Stomach (tissue), 9 donors: Measurements from ENCODE around the gene BCAS2. TPM values are rescaled to one million over a fixed set of nuclear protein-coding genes. Genes with fewer than 3 reads are reported as not detected.

Experiments used
- DNase-seq, 2 donors: peaks; one replicate each; pipeline versions ENCODE4 v3.0.0 to v3.0.0-alpha.2; 2013 to 2019
- H3K27ac ChIP-seq, 5 donors: fragments of 200-600 bp in 4 of 5; sonication (generic) in 4 of 5; one replicate each; pipeline ENCODE4 v1.5.1; 2013 to 2019; ENCODE audit warnings: mild to moderate bottlenecking in 1 of 5, moderate library complexity in 1 of 5
- H3K27me3 ChIP-seq, 3 donors: fragments of 200-600 bp; sonication (generic); one replicate each; pipeline ENCODE4 v1.5.1; 2017 to 2019; ENCODE audit warnings: mixed run types in 1 of 3
- H3K36me3 ChIP-seq, 4 donors: fragments of 200-600 bp; sonication (generic); 1 replicate in 3 of 4; 2 replicates in 1 of 4; pipeline ENCODE4 v1.5.1; 2016 to 2019
- H3K4me1 ChIP-seq, 4 donors: fragments of 200-600 bp; sonication (generic); one replicate each; pipeline ENCODE4 v1.5.1; 2016 to 2019
- H3K4me3 ChIP-seq, 4 donors: fragments of 200-600 bp; sonication (generic) in 3 of 4; one replicate each; pipeline ENCODE4 v1.5.1; 2016 to 2019; ENCODE audit warnings: mild to moderate bottlenecking in 1 of 4
- H3K9me3 ChIP-seq, 4 donors: fragments of 200-600 bp; sonication (generic); one replicate each; pipeline ENCODE4 v1.5.1; 2016 to 2019
- CTCF ChIP-seq, 7 experiments: fragments of 450-650 bp in 4 of 7; fragments of 200-600 bp in 3 of 7; sonication (generic) in 3 of 7; IDR thresholded peaks; one replicate each; pipeline ENCODE4 v1.5.1; 2016 to 2019; ENCODE audit warnings: antibody characterized with exemption in 7 of 7, control low read depth in 2 of 7, mild to moderate bottlenecking in 1 of 7
- EP300 ChIP-seq: sonication (generic); formaldehyde crosslinking; IDR thresholded peaks from one replicate; pipeline ENCODE4 v1.6.1; 2017; ENCODE audit warnings: antibody characterized with exemption
- POLR2A ChIP-seq, 4 donors: fragments of 450-650 bp; IDR thresholded peaks; one replicate each; pipeline ENCODE4 v1.6.1; 2016; ENCODE audit warnings: antibody characterized with exemption in 4 of 4, control low read depth in 2 of 4, mild to moderate bottlenecking in 1 of 4, moderate library complexity in 1 of 4
- POLR2AphosphoS5 ChIP-seq, 3 donors: sonication (generic); formaldehyde crosslinking; IDR thresholded peaks; one replicate each; pipeline ENCODE4 v1.6.1; 2016; ENCODE audit warnings: antibody characterized with exemption in 3 of 3
- WGBS, 5 donors: extraction: QIAGEN DNeasy Blood & Tissue Kit in 3 of 5; methylation state at CpG; one replicate each; pipeline versions ENCODE4 v1.1.5 to v1.1.7; 2013 to 2018; 5-methylcytosine and 5-hydroxymethylcytosine counted together
- intact Hi-C: fragments of 100-400 bp; cut with DNase I; formaldehyde crosslinking; loops from one replicate; pipeline ENCODE4 v1.15.1; 2023; ENCODE audit warnings: low total_unique reads
- polyA plus RNA-seq, 3 donors: library from polyadenylated mRNA; stranded (reverse); fragments of 200-250 nt; gene quantifications; one replicate each; pipeline ENCODE4 v1.2.3, GENCODE V29; 2013
- total RNA-seq, 5 donors: library from RNA; depleted of rRNA; stranded (reverse); fragments of >200 nt; gene quantifications; one replicate each; pipeline versions ENCODE4 v1.1.0 to v1.2.3, GENCODE V29; 2014 to 2016
- donor health status: healthy with polysubstance abuse.
- donor health status: Bipolar disorder and iron deficiency.
- donor health status: healthy.

Gene BCAS2
- total and polyA plus RNA-seq, 8 donors = 4.3 to 54.8 (median 34.9) TPM

GRCh38 chr1:114547076-114547475 lies 34.3 kb downstream of the BCAS2 start:
- H3K4me3 ChIP-seq = no peak overlapping the region
- no peaks in the 10 kb centered on the region for H3K4me1 ChIP-seq
- WGBS, 5 donors = 78 to 89% (median 87%) methylated on average over 1 of the region's 1 CpG
- H3K36me3 ChIP-seq = no peaks in the 10 kb centered on the region
- no peak for DNase-seq
- H3K27ac ChIP-seq = no peak overlapping the region
- TF ChIP-seq POLR2AphosphoS5 (IDR thresholded peaks at IDR 0.05) = no peak
- TF ChIP-seq CTCF (IDR thresholded peaks at IDR 0.05) = no peak
- no peak for TF ChIP-seq POLR2A (IDR thresholded peaks at IDR 0.05)
- TF ChIP-seq EP300 = no peak
- no peaks in the 10 kb centered on the region for H3K9me3 ChIP-seq
- intact Hi-C loops = no loop called here
- H3K27me3 ChIP-seq = no peaks in the 10 kb centered on the region

- Histone ChIP-seq H3K27me3 (no peaks in the 10 kb centered on the region), H3K36me3 (no peaks in the 10 kb centered on the region), H3K4me3 (no peak overlapping the region), H3K27ac (no peak overlapping the region), H3K4me1 (no peaks in the 10 kb centered on the region), H3K9me3 (no peaks in the 10 kb centered on the region)
- WGBS, 5 donors = 81 to 89% (median 85%) methylated on average over 2 of the region's 2 CpGs
- DNase-seq = no peak
- intact Hi-C loops = no loop called here
- no peak for TF ChIP-seq EP300
- no peak for TF ChIP-seq POLR2AphosphoS5 (IDR thresholded peaks at IDR 0.05)
- no peak for TF ChIP-seq POLR2A (IDR thresholded peaks at IDR 0.05)
- no peak for TF ChIP-seq CTCF (IDR thresholded peaks at IDR 0.05)
Observed at GRCh38 chr1:114545796-114546195, 35.6 kb downstream of the BCAS2 start.

GRCh38 chr1:114545315-114545714 lies 36.1 kb downstream of the BCAS2 start:
- DNase-seq = no peak
- intact Hi-C loops = no loop called here
- WGBS, 5 donors = 43 to 58% (median 47%) methylated on average over 1 of the region's 1 CpG
- no peaks in the 10 kb centered on the region for H3K9me3 ChIP-seq
- H3K27ac ChIP-seq = no peak overlapping the region
- no peaks in the 10 kb centered on the region for H3K27me3 ChIP-seq
- H3K36me3 ChIP-seq = no peaks in the 10 kb centered on the region
- TF ChIP-seq POLR2A (IDR thresholded peaks at IDR 0.05) (no peak), EP300 (no peak), POLR2AphosphoS5 (IDR thresholded peaks at IDR 0.05) (no peak), CTCF (IDR thresholded peaks at IDR 0.05) (no peak)
- no peaks in the 10 kb centered on the region for H3K4me1 ChIP-seq
- H3K4me3 ChIP-seq = no peak overlapping the region

- no peaks in the 10 kb centered on the region for H3K27me3 ChIP-seq
- H3K4me3 ChIP-seq = no peak overlapping the region
- intact Hi-C loops = no loop called here
- H3K4me1 ChIP-seq = no peaks in the 10 kb centered on the region
- WGBS, 5 donors = 15 to 49% (median 43%) methylated on average over 6 of the region's 6 CpGs
- DNase-seq = peak in 1 of 2 donors; percentile 41
- no peak overlapping the region for H3K27ac ChIP-seq
- H3K36me3 ChIP-seq = no peaks in the 10 kb centered on the region
- no peak for TF ChIP-seq POLR2AphosphoS5 (IDR thresholded peaks at IDR 0.05)
- TF ChIP-seq EP300 = no peak
- no peak for TF ChIP-seq CTCF (IDR thresholded peaks at IDR 0.05)
- no peak for TF ChIP-seq POLR2A (IDR thresholded peaks at IDR 0.05)
- no peaks in the 10 kb centered on the region for H3K9me3 ChIP-seq
Observed at GRCh38 chr1:114540821-114541220, 40.6 kb downstream of the BCAS2 start.
